Mucosa of descending colon (tissue), 3 donors: ENCODE measurements around the gene MIF4GD. TPM values are rescaled to one million over a fixed set of nuclear protein-coding genes. Genes with fewer than 3 reads are reported as not detected.

Source experiments
- ATAC-seq: fragments of 200-7000 bp; cut with Tn5 transposase; one replicate; pipeline ENCODE4 v1.9.1; 2020; ENCODE audit warnings: mild to moderate bottlenecking, moderate library complexity
- DNase-seq, 3 donors: peaks; one replicate each; pipeline ENCODE4 v3.0.0-alpha.2; 2020
- H3K36me3 ChIP-seq: fragments of 200-600 bp; one replicate; pipeline ENCODE4 v1.8.0; 2021; ENCODE audit warnings: low read depth, mild to moderate bottlenecking
- H3K4me1 ChIP-seq: fragments of 200-600 bp; one replicate; pipeline ENCODE4 v1.8.0; 2021; ENCODE audit warnings: low read depth, mild to moderate bottlenecking
- H3K4me3 ChIP-seq: fragments of 200-600 bp; one replicate; pipeline ENCODE4 v1.8.0; 2021; ENCODE audit warnings: mild to moderate bottlenecking
- H3K9me3 ChIP-seq: fragments of 200-600 bp; one replicate; pipeline ENCODE4 v1.8.0; 2021; ENCODE audit warnings: mild to moderate bottlenecking
- CTCF ChIP-seq: fragments of 200-600 bp; IDR thresholded peaks from one replicate; pipeline ENCODE4 v1.8.0; 2022; ENCODE audit warnings: antibody characterized with exemption, mild to moderate bottlenecking
- intact Hi-C, 2 donors: fragments of 100-400 bp; cut with DNase I in 1 of 2; cut with micrococcal nuclease in 1 of 2; formaldehyde crosslinking; loops; one replicate each; pipeline versions ENCODE4 v1.11.0 to v1.11.1; 2022; cut with DNase I, micrococcal nuclease
- total RNA-seq, 3 donors: library from RNA; stranded (reverse); fragmentation: NEBNext Ultra II Directional in 2 of 3; extraction: Animal tissue kit (Norgen Biotek cat#: 25700) in 2 of 3; gene quantifications; one replicate each; pipeline versions ENCODE4 v1.2.1 to v1.2.4, GENCODE V29; 2021 to 2023
- donor health status: DM: no; HTN: no; CAD: no; lungs with moderate emphysema.
- donor health status: DM: no; HTN: no; CAD: no.
- donor health status: DM: no; HTN: yes; CAD: no.

The MIF4GD gene
- total RNA-seq, 3 donors from 2014 or later, result 17.3 to 21.4 (median 19.1) TPM

GRCh38 chr17:75231071-75231470 is 40.0 kb downstream of the MIF4GD start:
- Histone ChIP-seq H3K4me1 (peaks cover 10% of the 10 kb centered on the region), H3K4me3 (no peak overlapping the region), H3K9me3 (no peaks in the 10 kb centered on the region), H3K36me3 (peaks cover 4% of the 10 kb centered on the region)
- ATAC-seq (no peak), DNase-seq (no peak)
- intact Hi-C loops, result no loop called here
- TF ChIP-seq CTCF, result no peak

GRCh38 chr17:75228847-75229246 is 42.2 kb downstream of the MIF4GD start:
- no peak for ATAC-seq

GRCh38 chr17:75228305-75228704 is 42.7 kb downstream of the MIF4GD start:
- TF ChIP-seq CTCF, result no peak
- intact Hi-C loops, result no loop called here
- H3K4me1 ChIP-seq, result peaks cover 10% of the 10 kb centered on the region
- peak; percentile 39 for ATAC-seq
- no peak for DNase-seq
- H3K4me3 ChIP-seq, result no peak overlapping the region
- H3K9me3 ChIP-seq, result no peaks in the 10 kb centered on the region
- H3K36me3 ChIP-seq, result no peaks in the 10 kb centered on the region

More at GRCh38 chr17:75228847-75229246, 42.2 kb downstream of the MIF4GD start:
- TF ChIP-seq CTCF, result no peak
- Histone ChIP-seq H3K4me1 (peaks cover 10% of the 10 kb centered on the region), H3K9me3 (no peaks in the 10 kb centered on the region), H3K36me3 (no peaks in the 10 kb centered on the region), H3K4me3 (no peak overlapping the region)
- no peak for DNase-seq
- intact Hi-C loops, result no loop called here

- no peak for TF ChIP-seq CTCF
- ATAC-seq (no peak), DNase-seq (no peak)
- intact Hi-C loops, result no loop called here
- Histone ChIP-seq H3K36me3 (no peaks in the 10 kb centered on the region), H3K4me1 (peaks cover 10% of the 10 kb centered on the region), H3K9me3 (no peaks in the 10 kb centered on the region), H3K4me3 (no peak overlapping the region)
Observed at GRCh38 chr17:75227729-75228128, 43.3 kb downstream of the MIF4GD start.

- Histone ChIP-seq H3K9me3 (no peaks in the 10 kb centered on the region), H3K4me3 (no peak overlapping the region), H3K36me3 (no peaks in the 10 kb centered on the region), H3K4me1 (peaks cover 10% of the 10 kb centered on the region)
- intact Hi-C loops, result no loop called here
- no peak for DNase-seq
- no peak for ATAC-seq
- TF ChIP-seq CTCF, result no peak
Observed at GRCh38 chr17:75225016-75225415, 46.0 kb downstream of the MIF4GD start.

- Histone ChIP-seq H3K9me3 (no peaks in the 10 kb centered on the region), H3K4me1 (no peaks in the 10 kb centered on the region), H3K4me3 (no peak overlapping the region), H3K36me3 (peaks cover 10% of the 10 kb centered on the region)
- TF ChIP-seq CTCF, result no peak
- intact Hi-C loops, result no loop called here
- no peak for DNase-seq
- ATAC-seq, result no peak
Observed at GRCh38 chr17:75219815-75220214, 51.2 kb downstream of the MIF4GD start.
